ENCODE results near the gene TCEANC2. TPM values are rescaled to one million over a fixed set of nuclear protein-coding genes. Genes with fewer than 3 reads are reported as not detected.
A peak's percentile ranks its signal among the peaks of the same experiment; 100 is the strongest.

TCEANC2 gene
- total RNA-seq, 4 donors from 2014 or later: 1.5 to 7.3 (median 3.2) TPM

DNA sequence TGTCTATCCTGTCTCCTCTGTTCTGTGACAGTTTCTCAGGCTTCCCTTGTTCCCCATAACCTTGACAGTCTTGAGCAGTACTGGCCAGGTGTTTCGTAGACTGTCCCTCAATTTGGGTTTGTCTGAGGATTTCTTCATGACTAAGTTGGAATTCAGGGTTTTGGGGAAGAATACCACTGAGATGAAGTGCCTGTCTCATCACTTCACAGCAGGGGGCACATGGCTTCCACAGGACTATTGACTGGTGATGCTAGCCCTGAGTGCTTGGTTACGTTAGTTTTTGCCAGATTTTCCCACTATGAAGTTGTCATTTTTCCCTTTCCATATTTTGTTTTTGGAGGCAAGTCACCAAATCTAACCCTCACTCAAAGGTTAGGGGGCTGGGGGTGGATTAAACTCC, 53.7 kb downstream of the TCEANC2 start:
- Histone ChIP-seq H3K9me3 (no peaks in the 10 kb centered on the region), H3K4me3 (no peak overlapping the region), H3K36me3 (no peaks in the 10 kb centered on the region), H3K27ac (no peak overlapping the region), H3K4me1 (no peaks in the 10 kb centered on the region), H3K27me3 (no peaks in the 10 kb centered on the region)
- no peak for TF ChIP-seq POLR2A (IDR thresholded peaks at IDR 0.05)
- TF ChIP-seq, protein P1, sequence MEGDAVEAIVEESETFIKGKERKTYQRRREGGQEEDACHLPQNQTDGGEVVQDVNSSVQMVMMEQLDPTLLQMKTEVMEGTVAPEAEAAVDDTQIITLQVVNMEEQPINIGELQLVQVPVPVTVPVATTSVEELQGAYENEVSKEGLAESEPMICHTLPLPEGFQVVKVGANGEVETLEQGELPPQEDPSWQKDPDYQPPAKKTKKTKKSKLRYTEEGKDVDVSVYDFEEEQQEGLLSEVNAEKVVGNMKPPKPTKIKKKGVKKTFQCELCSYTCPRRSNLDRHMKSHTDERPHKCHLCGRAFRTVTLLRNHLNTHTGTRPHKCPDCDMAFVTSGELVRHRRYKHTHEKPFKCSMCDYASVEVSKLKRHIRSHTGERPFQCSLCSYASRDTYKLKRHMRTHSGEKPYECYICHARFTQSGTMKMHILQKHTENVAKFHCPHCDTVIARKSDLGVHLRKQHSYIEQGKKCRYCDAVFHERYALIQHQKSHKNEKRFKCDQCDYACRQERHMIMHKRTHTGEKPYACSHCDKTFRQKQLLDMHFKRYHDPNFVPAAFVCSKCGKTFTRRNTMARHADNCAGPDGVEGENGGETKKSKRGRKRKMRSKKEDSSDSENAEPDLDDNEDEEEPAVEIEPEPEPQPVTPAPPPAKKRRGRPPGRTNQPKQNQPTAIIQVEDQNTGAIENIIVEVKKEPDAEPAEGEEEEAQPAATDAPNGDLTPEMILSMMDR (IDR thresholded peaks at IDR 0.05): peak in 2 of 4 experiments; percentile 5 to 16
- intact Hi-C loops (cut with DNase I; ENCODE audit: low total_unique reads): no loop called here
- no peak for DNase-seq

DNA sequence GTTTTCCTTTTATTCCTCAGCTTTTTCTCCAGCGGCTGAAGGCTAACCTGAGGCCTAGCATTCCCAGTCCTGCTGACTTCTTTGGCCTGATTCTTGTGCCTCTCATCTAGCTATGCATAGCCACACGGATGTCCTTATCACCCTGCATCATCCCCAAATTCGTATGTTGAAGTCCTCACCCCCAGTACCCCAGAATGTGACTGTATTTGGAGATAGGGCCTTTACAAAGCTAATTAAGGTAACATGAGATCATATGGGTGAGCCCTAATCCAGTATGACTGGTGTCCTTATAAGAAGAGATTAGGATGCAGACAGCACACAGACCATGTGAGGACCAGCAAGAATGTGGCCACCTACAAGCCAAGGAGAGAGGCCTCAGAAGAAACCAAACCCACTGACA, 54.7 kb downstream of the TCEANC2 start:
- no peaks in the 10 kb centered on the region for H3K4me1 ChIP-seq
- no peaks in the 10 kb centered on the region for H3K36me3 ChIP-seq
- DNase-seq: no peak
- no peak overlapping the region for H3K4me3 ChIP-seq
- H3K9me3 ChIP-seq: no peaks in the 10 kb centered on the region
- intact Hi-C loops (cut with DNase I; ENCODE audit: low total_unique reads): no loop called here
- H3K27ac ChIP-seq: no peak overlapping the region
- TF ChIP-seq, protein P1 (IDR thresholded peaks at IDR 0.05): no peak
- no peak for TF ChIP-seq POLR2A (IDR thresholded peaks at IDR 0.05)
- no peaks in the 10 kb centered on the region for H3K27me3 ChIP-seq

DNA sequence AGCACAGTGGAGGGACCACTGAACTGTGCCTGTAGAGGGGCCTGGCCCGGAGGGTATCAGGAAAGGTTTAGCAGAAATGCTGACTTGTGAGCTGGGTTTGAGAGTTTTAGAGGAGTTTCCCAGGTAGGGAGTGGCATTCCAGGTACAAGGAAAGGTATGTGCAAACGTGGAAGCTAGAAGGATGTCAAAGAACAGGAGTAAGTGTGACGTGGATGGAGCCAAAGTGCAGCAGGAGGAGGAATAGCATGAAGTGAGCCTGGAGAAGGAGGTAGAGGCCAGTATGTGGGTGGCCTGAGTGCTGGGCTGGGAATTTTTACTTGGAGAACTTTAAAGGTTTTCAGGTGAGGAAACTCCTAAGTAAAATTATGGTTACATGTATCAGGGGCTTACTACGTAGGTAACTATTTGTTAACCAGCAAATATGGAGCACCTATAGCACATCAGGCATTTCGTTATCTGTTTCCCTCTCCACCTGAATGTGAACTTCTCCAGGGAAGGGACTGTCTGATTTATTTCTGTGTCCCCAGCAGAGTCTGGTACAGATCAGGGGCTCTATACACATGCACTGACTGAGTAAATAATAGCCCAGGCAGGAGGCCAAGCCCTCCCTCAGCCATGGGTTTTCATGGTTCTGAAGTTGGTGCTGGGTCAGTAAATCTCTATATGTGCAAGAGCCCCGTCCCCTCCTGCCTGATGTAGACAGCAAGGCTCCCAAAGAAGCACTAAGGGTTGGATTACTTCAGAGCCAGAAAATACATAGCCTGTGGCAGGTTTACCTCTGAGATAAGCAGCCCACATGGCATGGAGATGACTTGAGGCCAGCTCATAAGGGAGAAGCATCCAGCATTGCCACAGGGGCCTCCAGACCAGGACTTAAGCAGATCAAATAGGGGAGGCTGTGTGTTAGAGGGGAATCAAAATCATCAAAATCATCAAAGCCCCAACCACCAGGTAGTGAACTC, 56.0 kb downstream of the TCEANC2 start:
- H3K27ac ChIP-seq: no peak overlapping the region
- no peaks in the 10 kb centered on the region for H3K36me3 ChIP-seq
- intact Hi-C loops (cut with DNase I; ENCODE audit: low total_unique reads): no loop called here
- H3K9me3 ChIP-seq: no peaks in the 10 kb centered on the region
- H3K4me3 ChIP-seq: no peak overlapping the region
- H3K4me1 ChIP-seq: no peaks in the 10 kb centered on the region
- no peaks in the 10 kb centered on the region for H3K27me3 ChIP-seq
- TF ChIP-seq POLR2A (IDR thresholded peaks at IDR 0.05): no peak
- TF ChIP-seq, protein P1 (IDR thresholded peaks at IDR 0.05): no peak
- no peak for DNase-seq

DNA sequence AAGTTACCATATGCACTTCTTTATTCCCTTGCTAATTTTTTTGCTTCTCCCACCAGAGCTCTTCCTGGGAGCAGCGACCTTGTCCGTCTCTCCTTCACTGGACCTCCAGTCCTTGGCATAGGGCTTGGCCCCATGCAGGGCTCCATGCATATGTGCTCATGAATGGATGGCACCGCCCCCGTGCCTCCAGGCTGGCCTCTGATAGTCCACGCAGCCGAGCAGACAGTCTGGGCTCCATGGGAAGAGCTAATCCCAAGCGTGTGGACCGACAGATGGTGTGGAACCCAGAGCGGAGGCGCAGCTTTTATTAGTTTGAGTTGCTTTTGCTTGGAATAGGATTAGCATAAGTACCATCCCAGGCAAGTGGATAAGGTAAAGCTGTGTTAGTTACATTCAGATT, 57.6 kb downstream of the TCEANC2 start:
- Histone ChIP-seq H3K27me3 (no peaks in the 10 kb centered on the region), H3K4me1 (peaks cover 0 to 4% of the 10 kb centered on the region in 2 donors), H3K36me3 (no peaks in the 10 kb centered on the region), H3K27ac (no peak overlapping the region), H3K9me3 (no peaks in the 10 kb centered on the region), H3K4me3 (no peak overlapping the region)
- TF ChIP-seq, protein P1 (IDR thresholded peaks at IDR 0.05): no peak
- no peak for TF ChIP-seq POLR2A (IDR thresholded peaks at IDR 0.05)
- no peak for DNase-seq
- intact Hi-C loops (cut with DNase I; ENCODE audit: low total_unique reads): no loop called here

DNA sequence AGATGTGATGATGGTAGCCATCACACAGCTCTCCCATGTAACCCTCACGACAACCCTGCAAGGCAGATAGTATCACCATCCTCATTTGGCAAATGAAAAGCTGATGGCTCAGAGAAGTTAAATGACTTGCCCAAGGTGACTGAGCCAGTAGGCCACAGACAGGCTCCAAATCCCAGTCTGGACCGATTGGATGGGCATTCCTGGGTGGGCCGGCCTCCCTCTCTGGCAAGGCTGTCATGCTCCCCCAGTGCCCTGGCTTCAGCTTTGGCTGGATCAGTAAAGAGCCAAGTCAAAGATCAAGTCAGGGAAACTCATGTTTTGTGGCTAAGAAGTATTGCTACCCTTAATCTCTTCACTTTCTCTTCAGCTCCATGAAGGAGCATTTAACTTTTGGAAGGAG, 58.2 kb downstream of the TCEANC2 start:
- peaks cover 0 to 4% of the 10 kb centered on the region in 2 donors for H3K4me1 ChIP-seq
- no peak overlapping the region for H3K4me3 ChIP-seq
- DNase-seq: no peak
- H3K27ac ChIP-seq: no peak overlapping the region
- no peaks in the 10 kb centered on the region for H3K27me3 ChIP-seq
- no peaks in the 10 kb centered on the region for H3K9me3 ChIP-seq
- intact Hi-C loops (cut with DNase I; ENCODE audit: low total_unique reads): no loop called here
- H3K36me3 ChIP-seq: no peaks in the 10 kb centered on the region
- no peak for TF ChIP-seq POLR2A (IDR thresholded peaks at IDR 0.05)
- TF ChIP-seq, protein P1 (IDR thresholded peaks at IDR 0.05): no peak

Measured in uterus (tissue), 4 donors.